HG03045 (cell line): ENCODE measurements around the gene SDHAF2.
"Not testable (repeated sequence)": the region's sequence is repeated elsewhere in the genome, so short reads cannot be mapped to it uniquely, and the experiment has no call there.

Experiments
- ATAC-seq: cut with Tn5 transposase; IDR thresholded peaks from one replicate; pipeline ENCODE4 v1.9.1; 2021; ENCODE audit warnings: mild to moderate bottlenecking, moderate library complexity; ENCODE audit not compliant: unreplicated experiment

Gene SDHAF2

DNA sequence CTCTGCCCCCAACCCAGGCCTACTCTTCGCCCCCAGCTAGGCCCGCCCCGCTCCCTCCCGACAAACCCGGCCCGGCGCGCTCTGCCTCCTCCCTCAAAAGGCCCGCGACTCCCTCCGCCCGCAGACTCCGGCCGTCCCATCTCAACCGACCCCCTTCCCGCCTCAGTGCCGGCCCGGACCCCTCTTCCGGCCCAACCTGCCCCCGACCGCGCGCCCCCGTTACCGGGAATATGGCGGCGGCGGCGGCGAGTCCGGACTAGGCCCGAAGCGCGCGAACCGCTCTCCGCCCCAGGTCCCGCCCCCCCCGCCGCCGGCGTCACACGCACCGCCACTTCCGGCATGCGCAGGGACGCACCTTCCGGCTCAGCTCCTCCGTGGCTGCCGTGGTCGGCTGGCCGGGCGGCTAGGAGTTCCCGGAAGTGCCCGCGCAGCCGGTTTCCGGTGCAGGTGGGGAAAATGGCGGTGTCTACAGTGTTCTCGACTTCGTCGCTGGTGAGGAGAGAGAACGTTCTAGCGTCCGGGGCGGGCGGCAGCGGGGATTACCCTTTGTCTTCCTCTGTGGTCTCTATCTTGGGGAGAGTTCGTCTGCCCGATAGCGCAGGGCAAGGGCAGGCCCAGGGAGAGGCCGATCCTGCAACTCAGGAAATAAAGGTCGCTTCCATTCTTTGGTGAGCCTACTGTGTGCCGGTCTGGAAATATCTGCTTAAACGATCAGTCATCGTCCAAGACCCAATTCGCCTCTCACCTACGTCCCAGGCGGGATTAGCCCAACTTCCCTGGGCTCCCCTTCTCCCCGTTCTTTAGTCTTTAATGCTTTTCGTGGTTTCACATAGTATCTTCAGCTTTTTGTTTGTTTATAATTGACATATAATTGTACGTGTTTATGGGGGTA is at the start of gene SDHAF2, which contains the start of gene CPSF7:
SDHAF2 (plus strand) TSS at position 434 of the 892 bp plus-strand sequence; CDS start at position 457, 23 bp downstream.
CPSF7 (minus strand) TSS at position 285 of the 892 bp plus-strand sequence. CDS start 740 bp downstream, outside the sequence.
- peak; percentile 88 for ATAC-seq

DNA sequence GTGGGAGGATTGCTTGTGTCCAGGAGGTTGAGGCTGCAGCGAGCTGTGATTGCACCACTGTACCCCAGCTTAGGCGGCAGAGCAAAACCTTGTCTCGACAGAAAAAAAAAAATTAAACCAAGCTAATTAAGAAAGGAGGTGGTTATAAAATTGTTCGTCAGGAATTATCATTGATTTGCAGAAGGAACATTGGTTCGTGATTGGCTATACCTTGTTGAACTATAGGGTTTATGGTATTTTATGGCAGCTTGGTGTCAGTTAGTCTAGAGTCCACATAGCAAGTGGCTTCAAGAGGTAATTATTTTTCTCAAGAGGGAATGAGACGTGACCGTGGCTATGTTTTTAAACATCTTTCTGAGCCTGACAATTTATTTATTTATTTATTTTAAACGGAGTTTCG is 49.0 kb upstream of the SDHAF2 start:
- no peak for ATAC-seq

DNA sequence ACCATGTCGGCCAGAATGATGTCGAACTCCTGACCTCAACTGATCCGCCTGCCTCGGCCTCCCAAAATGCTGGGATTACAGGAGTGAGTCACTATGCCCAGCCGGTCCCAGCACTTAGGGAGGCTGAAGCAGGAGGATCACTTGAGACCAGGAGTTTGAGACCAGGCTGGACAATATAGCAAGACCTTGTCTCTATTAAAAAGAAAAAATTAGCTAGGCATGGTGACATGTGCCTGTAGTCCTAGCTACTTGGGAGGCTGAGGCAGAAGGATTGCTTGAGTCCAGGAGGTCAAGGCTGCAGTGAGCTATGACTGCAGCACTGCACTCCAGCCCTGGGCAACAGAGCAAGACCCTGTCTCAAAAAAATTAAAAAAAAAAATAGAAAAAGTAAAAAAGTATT is 46.1 kb upstream of the SDHAF2 start:
- not testable (repeated sequence) for ATAC-seq

DNA sequence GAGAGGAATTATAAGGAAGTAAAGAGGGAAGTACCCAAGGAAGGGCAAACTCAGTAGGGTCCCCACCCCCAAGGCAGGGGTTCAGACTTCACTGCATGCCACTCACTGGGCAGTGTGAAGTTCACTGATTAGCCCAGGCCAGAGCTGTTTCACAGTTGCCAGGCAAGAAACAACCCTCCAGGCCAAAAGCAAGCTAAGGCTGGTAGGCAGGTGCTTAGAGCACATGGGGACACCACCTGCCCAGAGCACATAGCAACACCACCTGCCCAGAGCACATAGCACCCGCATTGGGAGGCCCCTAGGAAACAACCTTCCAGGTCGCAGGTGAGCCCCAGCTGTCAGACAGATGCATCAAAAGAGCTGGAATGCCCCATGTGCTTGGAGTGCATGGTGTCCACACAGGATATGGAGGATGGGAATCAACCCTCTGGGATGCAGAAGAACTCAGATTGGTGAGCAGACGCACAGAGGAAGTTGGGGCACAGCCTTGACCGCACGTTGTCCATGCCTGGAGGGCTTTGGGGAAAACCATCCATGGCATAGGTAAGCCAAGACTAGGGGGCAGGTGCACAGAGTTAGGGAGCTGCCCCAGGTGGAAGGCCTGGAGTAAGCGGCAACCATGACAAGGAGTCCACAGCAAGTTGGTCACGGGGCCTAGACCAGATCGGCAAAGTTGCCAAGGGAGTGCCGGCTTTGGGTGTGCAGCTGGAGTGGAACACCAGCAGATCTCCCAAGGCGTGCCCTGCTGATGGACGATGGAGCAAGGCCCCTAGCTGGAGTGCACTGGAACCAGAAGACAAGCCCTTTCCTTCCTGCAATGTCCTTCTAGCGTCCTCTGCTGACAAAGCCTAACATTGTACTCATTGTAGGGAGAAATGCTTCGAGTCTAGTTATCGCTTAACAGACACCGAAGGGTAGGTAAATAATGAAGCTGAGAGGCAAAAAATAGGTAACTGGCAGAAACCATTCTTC is 45.4 kb upstream of the SDHAF2 start:
- ATAC-seq = no peak

DNA sequence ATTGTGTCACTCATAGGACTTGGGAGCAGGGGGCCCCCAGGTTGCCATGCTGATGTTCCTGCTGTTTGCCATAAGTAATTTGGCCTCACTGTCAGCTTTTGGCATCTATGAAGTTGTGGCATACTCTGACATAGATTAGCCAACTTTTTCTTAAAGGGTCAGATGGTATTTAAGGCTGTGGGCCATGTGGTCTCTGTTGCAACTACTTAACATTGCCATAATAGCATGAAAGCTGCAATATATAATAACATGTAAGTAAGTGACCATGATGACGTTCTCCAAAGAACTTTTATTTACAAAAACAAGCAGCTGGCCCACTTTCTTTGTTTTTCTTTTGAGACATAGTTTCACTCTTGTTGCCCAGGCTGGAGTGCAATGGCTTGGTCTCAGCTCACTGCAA is 39.8 kb upstream of the SDHAF2 start:
- ATAC-seq = no peak

DNA sequence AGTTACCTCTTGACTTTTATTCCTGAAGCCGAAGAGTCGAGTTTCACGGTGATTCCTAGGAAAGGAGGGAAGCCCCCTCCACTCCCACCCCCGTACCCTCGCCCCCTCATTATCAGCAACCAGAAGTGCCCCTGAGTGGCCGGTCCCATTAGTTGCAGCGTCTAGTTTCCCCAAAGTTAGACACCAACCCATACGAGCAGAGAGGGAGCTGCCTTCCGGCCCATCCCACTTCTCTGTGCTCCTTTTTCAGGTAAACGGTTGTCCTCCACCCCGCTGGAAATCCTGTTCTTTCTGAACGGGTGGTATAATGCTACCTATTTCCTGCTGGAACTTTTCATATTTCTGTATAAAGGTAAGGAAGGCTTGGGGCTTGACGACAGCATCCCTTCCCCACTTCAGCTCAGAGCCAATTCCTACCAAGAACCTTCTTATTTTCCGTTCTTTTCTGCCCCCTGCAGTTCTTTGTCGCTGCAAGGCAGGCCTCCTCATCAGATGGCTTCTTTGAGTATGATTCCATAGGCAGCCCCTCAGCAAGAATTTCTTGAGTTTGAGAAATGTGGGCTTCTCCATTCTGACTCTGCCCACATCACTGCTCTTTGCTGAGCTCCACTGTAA is 36.8 kb upstream of the SDHAF2 start:
- ATAC-seq = no peak

DNA sequence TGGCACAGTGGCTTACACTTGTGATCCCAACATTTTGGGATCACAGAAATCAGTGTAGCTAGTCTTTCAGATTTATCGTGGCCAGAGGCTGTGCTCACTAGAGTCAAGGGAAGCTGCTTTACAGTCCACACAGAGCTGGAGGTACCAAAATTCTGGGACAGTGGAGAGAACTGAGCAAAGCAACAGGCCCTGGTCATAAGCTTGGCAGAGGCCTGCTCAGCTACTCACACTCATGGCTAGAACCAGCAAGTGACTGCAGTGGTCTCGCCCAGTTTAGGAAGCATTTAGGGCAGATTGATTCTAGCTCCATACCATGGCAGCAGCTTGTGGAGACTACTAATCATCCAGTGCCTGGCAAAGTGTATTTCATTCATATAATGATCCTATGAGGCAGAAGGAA is 28.8 kb upstream of the SDHAF2 start:
- no peak for ATAC-seq

DNA sequence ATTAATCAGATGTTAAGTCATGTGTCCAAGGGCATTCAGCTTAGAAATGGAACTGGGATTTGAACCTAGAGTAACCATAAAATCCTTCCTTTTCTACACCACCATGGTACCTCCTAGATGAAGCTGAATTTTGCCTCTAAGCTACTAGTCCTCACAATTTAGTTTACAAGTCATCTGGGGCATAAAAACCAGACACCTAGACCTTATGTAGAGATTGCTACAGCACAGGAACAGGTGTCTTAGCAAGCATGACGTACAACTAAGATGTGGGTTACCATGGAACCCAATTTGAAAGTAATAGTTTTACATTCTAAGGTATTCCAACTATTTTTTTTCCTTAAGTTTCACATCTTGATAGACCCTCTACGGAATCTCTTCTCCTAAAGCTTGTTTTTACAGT is 28.4 kb upstream of the SDHAF2 start:
- no peak for ATAC-seq

DNA sequence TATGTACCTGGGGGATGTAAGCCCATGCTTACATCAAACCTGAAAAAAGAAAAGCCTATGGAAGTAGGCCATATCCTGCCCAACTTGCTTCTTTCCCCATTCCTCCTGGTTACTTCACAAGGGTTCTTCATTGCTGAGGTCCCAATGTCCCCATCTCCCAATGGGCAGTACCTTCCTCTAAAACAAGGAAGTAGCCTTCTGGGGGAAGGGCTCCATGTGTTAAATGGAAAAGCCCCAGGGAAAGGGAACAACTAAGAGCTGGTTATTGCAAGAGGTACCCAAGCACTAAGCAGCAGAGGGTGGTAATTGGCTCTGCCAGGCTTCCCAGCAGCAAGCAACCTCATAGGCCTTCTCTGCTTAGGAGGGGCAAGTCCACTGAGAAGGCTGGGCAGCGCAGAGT is 26.3 kb upstream of the SDHAF2 start:
- no peak for ATAC-seq

DNA sequence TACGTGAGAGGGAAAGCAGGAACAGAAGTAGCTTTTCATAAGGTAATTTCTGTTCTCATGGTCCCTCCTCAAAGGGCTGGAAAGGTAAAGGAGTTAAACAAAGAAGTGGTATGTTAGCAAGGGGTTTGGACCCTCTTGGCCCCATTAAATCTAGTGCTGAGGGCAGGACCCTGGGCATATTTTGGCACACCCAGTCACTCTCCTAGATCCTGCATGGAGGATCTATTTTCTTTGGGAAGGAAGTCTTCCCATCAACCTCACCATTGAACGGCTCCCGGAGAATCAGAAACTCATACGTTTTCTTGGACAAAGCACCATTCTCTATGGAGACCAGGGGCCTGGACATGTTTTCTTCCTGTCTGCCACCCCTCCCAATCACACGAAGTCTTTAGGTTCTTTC is 25.8 kb upstream of the SDHAF2 start:
- no peak for ATAC-seq

DNA sequence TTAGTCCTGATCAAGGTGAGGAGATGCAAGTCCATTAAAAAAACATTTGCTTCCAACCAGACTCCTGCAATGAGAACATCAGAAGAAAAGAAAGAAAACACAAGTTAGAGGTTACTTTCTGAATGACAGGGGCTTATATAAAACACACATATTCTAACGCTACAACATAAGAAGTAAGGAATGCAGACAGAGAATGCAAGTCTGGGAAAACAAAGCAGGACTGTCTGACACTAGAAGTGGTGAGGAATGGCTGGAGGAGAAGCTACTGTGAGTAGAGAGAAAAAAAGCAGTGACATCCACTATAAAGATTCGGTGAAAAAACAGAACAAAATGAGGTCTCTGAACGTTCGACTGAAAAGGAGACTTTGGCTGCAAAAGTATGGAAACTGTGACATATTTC is 25.3 kb upstream of the SDHAF2 start:
- no peak for ATAC-seq

DNA sequence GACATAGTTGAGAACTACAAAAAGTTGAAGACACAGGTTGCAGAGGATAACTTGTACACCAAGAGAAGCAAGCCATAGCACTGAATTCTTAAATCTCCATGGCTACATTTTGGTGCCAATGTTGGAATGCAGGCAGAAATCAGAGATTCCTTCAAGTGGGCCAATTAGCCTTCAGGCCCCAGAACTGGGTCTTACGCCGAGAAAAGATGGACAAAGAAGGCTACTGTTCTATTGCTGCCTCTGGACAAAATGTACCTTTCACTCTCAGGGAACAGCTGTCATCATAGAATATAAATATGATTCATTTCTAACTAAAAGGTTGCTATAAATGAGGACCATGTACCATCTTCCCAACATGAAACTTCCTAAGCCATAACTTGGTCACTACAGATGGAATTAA is 23.9 kb upstream of the SDHAF2 start:
- ATAC-seq = no peak

DNA sequence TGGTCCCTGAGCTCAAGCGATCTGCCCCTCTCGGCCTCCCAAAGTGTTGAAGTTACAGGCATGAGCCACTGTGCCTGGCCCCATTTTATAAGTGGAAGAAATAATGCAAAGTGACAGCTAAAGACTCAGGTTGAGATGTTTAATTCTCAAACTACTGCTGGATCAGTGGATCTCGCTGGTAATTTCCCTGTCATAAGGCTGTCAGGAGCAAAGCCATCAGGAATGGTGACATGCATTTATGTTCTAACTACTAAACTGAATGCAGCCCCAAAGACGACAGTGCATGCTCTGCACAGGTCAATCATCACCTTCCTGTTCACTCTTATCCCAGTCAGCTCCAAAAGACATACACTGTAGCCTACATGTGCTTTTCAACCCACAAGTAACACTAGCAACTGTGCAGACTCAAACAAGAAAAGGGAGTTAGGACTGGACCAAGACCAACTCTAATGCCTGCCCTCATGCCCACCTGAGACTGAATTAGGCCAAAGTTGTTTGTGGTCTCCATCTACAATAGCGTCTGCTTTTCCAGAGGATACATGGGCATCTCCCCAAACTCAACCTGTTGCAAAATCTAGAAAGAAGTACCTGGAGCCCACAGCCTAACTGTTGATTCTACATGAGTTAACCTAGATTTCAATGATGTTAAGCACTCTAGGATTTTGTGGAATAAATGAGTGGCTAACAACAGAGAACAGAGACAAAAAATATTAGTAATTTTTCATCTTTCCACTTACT is 22.8 kb upstream of the SDHAF2 start:
- ATAC-seq = no peak

DNA sequence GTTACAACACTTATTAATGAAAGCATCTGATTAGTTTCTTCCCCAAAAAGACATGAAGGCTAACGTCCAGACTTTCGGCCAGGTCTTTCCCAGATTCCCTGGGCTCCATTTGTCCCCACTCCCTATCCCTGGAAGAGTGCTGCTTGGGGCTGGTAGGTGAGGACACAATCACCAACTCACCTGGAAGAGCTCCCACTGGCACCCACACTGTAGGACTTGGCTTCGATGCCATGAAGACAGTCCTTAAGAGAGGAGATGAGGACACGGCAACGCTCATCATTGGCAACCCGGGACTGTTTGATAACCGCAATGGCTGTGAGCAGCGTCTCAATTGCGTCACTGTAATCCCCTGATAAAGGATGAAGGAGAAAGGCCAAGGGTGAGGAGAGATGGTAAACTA is 18.3 kb upstream of the SDHAF2 start:
- no peak for ATAC-seq

DNA sequence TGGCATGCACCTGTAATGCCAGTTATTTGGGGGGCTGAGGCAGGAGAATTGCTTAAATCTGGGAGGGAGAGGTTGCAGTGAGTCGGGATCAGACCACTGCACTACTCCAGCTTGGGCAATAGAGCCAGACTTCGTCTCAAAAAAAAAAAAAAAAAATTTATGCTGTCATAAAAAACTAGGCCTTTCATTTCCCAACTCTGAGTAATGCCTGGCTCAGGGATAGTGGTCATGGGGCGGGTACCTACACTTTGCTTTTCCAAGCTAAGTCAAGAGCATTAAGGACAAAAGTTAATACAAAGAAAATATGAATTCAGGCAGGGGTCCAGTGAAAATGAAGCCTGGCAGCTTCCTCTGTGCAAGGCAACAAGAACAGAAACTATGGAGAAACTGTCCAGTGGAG is 16.4 kb upstream of the SDHAF2 start:
- no peak for ATAC-seq

DNA sequence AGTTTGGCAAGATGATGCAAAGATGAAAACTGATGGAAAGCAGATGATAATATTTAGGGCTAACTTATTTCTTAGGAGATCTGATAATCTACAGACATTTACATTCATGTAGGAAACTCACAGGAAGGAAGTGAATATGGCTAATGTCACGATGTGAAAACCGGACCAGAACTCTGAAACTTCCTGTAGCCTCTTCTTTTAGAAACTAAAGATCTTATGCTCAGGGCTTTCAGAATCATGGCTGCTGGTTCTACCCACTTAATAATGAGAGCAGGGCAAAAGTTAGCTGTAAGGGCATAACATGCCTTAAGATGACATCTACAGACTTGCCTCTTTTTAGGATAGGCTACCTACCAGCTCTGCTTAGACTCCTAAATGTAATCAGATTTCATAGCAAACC is 15.4 kb upstream of the SDHAF2 start:
- no peak for ATAC-seq

DNA sequence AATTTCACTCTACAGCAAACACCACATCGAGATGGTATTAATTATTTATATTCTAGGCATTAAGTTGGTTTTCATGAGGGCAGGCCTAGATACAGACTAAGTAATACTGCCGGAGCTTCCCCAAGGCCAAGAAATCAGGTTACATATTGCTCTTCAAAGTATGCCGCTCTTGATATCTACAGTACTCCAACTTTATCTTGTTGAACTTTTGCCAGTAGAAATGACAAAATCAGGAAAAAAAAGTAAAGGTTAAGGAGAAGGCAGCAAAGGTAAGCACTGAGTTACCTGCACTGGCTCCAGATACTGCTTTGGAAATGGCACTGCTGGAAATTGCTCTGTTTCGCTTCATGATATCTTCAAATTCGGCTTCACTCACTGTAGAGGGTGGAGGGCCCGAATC is 14.5 kb upstream of the SDHAF2 start:
- ATAC-seq = no peak

DNA sequence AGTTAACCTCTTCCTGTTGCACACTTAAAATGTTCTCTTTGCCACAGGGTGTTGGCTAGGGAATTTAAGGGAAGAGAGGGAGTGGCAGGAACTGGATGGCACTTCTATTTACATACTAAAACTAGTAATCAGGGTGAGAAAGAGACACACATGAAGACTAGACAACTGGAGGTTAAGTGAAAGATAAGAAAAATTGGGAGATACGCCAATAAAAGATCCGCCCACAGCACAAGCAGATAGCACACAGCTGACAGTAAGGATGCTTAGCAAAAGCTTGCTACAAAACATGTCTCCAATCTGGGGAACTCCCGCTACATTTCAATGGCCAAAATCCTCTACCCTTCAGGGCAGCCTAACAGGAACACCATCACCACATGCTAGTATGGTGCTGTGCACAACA is 13.0 kb upstream of the SDHAF2 start:
- no peak for ATAC-seq

DNA sequence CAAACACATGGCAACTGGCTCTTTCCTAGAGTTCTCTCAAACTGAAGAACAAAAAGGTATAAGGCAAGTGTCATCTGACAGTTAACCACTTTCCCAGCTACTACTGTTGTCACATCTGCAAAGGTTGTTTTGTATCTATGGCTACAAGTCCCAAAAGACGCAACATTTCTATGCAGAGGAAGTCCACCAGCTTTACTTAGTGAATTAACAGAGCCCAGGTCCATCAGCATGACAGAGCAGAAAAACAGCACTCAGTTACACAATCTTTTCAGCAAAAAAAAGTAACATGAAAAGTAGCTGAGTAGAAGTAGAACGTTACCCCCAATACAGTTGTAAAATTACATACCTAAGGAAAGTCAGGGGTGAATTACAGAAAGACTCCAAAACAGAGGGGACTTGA is 12.3 kb upstream of the SDHAF2 start:
- ATAC-seq = no peak

DNA sequence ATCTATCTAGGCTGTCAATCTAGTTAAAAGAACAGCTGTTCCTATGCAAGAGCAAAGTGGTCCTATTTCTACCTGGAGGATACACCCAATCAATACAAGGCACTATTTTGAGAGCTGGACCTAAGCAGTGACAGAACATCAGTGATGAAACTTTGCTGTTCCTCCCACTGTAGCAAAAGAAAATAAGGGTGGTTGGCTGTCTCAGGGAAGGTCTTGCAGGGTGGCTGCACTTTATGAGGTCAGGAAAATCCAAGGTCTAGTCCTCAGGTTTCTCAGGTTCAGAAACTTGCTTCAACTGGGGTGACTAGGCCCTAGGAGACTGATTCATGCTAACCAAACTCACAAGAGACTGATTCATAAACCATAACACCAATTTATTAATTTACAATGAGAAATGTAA is 11.8 kb upstream of the SDHAF2 start:
- no peak for ATAC-seq

DNA sequence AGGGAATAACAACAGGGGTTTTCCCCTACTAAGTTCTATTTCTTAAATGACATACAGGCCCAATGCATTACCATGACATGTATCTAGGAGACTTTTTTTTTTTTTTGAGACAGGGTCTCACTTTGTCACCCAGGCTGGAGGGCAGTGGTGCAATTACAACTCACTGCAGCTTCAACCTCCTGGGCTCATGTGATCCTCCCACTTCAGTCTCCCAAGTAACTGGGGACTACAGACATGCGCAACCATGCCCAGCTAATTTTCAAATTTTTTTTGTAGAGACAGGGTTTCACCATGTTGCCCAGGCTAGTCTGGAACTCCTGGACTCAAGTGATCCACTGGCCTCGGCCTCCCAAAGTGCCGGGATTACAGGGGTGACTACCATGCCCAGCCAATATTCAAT is 7.7 kb upstream of the SDHAF2 start:
- ATAC-seq = no peak
